Endothelial cell of umbilical vein (primary cell): ENCODE measurements around the gene AGK. TPM values are rescaled to one million over a fixed set of nuclear protein-coding genes. Genes with fewer than 3 reads are reported as not detected.

ENCODE experiments used
- BruUV-seq: library from RNA; stranded (reverse); fragments of 400-500 nt; replicated peaks from 2 replicates; lab custom pipeline; 2021; lab: Mats Ljungman, UMichigan
- CTCF ChIA-PET: fragments of 300-600, 350-600 bp; sonication (Branson Sonifier 250); formaldehyde crosslinking; loops from one replicate; lab custom pipeline; 2021; ENCODE audit warnings: antibody characterized with exemption, inconsistent platforms; lab: Charles Lee
- POLR2A ChIA-PET: fragments of 300-600, 350-600 bp; sonication (Branson Sonifier 250); formaldehyde crosslinking; loops from one replicate; lab custom pipeline; 2021; ENCODE audit warnings: antibody characterized with exemption, inconsistent platforms; lab: Charles Lee
- DNase-seq: peaks from one replicate; pipeline ENCODE4 v3.0.0-alpha.2; 2011; ENCODE audit warnings: low read depth, low spot score
- FAIRE-seq: peaks from 2 replicates; lab custom pipeline; 2011; peaks lifted over from hg19 to GRCh38; lab: Jason Lieb, UNC
- H2AFZ ChIP-seq: 2 replicates; pipeline ENCODE4 v1.6.0; 2012; ENCODE audit warnings: low read depth, low read length, control low read depth, inconsistent platforms
- H3K27ac ChIP-seq: 2 replicates; pipeline ENCODE4 v1.5.1; 2011; ENCODE audit warnings: low read depth, mild to moderate bottlenecking, control low read depth, low read length, moderate library complexity; ENCODE audit not compliant: insufficient read depth
- H3K27me3 ChIP-seq, 2 experiments: 2 replicates each; pipeline versions ENCODE4 v1.6.0 to v1.6.1; 2011; ENCODE audit warnings: low read length in 2 of 2, mixed read lengths in 1 of 2; ENCODE audit not compliant: control insufficient read depth in 2 of 2, insufficient read depth in 2 of 2
- H3K36me3 ChIP-seq, 2 experiments: 2 replicates in 1 of 2; 3 replicates in 1 of 2; pipeline ENCODE4 v1.5.1; 2011; ENCODE audit warnings: low read length in 2 of 2, mild to moderate bottlenecking in 1 of 2, moderate library complexity in 1 of 2; ENCODE audit not compliant: control insufficient read depth in 2 of 2, insufficient read depth in 2 of 2; ENCODE audit errors: extremely low read depth in 1 of 2
- H3K4me1 ChIP-seq: 3 replicates; pipeline ENCODE4 v1.5.1; 2011; ENCODE audit warnings: mild to moderate bottlenecking, low read length; ENCODE audit not compliant: control insufficient read depth, insufficient read depth; ENCODE audit errors: extremely low read depth
- H3K4me2 ChIP-seq: 2 replicates; pipeline ENCODE4 v1.6.1; 2011; ENCODE audit warnings: low read length, control low read depth, mixed read lengths; ENCODE audit not compliant: insufficient read depth
- H3K4me3 ChIP-seq, 3 experiments: fragments of 200-600 bp in 1 of 3; sonication (generic), shearing (Covaris generic) in 1 of 3; replicated peaks in 1 of 3; 2 replicates each; pipeline ENCODE4 v1.5.1; 2011 to 2016; ENCODE audit warnings: control low read depth in 3 of 3, low read length in 3 of 3, mild to moderate bottlenecking in 2 of 3, inconsistent platforms in 1 of 3, low read depth in 1 of 3, moderate library complexity in 1 of 3; ENCODE audit not compliant: insufficient read depth in 1 of 3
- H3K79me2 ChIP-seq: 2 replicates; pipeline ENCODE4 v1.6.0; 2012; ENCODE audit warnings: low read length, inconsistent platforms; ENCODE audit not compliant: control insufficient read depth, insufficient read depth
- H3K9ac ChIP-seq: replicated peaks from 2 replicates; pipeline ENCODE3; 2011; ENCODE audit warnings: low read length, control low read depth; ENCODE audit not compliant: insufficient read depth; ENCODE audit errors: extremely low read depth
- H3K9me1 ChIP-seq: replicated peaks from 3 replicates; pipeline ENCODE4 v1.6.0; 2011; ENCODE audit warnings: mild to moderate bottlenecking, low read length; ENCODE audit not compliant: control insufficient read depth, insufficient read depth; ENCODE audit errors: extremely low read depth
- H3K9me3 ChIP-seq: replicated peaks from 2 replicates; pipeline ENCODE4 v1.5.1; 2012; ENCODE audit warnings: low read length, inconsistent platforms; ENCODE audit not compliant: control insufficient read depth, insufficient read depth
- H4K20me1 ChIP-seq: replicated peaks from 2 replicates; pipeline ENCODE3; 2011; ENCODE audit warnings: mild to moderate bottlenecking, low read length; ENCODE audit not compliant: control insufficient read depth, insufficient read depth; ENCODE audit errors: extremely low read depth
- CTCF ChIP-seq, 2 donors: IDR thresholded peaks; 1 replicate in 1 of 2; 2 replicates in 1 of 2; pipeline ENCODE4 v1.5.1; 2011; ENCODE audit warnings: low read length in 2 of 2, mild to moderate bottlenecking in 2 of 2, moderate library complexity in 2 of 2, control low read depth in 1 of 2, inconsistent platforms in 1 of 2, low read depth in 1 of 2; ENCODE audit not compliant: insufficient read depth in 1 of 2; ENCODE audit errors: extremely low read depth in 1 of 2
- EZH2 ChIP-seq: IDR thresholded peaks from 2 replicates; pipeline ENCODE4 v1.6.1; 2012; ENCODE audit warnings: borderline replicate concordance, low read depth, mild to moderate bottlenecking, moderate library complexity, low read length, inconsistent platforms; ENCODE audit not compliant: severe bottlenecking
- FOS ChIP-seq: IDR thresholded peaks from 2 replicates; pipeline ENCODE4 v1.6.1; 2011; ENCODE audit warnings: mild to moderate bottlenecking, low read length, moderate library complexity, borderline replicate concordance; ENCODE audit not compliant: insufficient read depth
- GATA2 ChIP-seq: IDR thresholded peaks from 2 replicates; pipeline ENCODE4 v1.7.0; 2011; ENCODE audit warnings: low read depth, mild to moderate bottlenecking, moderate library complexity, mixed read lengths, low read length; ENCODE audit not compliant: insufficient read length, insufficient read depth
- JUN ChIP-seq: IDR thresholded peaks from 2 replicates; pipeline ENCODE4 v1.6.1; 2011; ENCODE audit warnings: borderline replicate concordance, low read depth; ENCODE audit not compliant: insufficient read length, insufficient read depth
- MAX ChIP-seq: IDR thresholded peaks from 2 replicates; pipeline ENCODE4 v1.6.1; 2011; ENCODE audit not compliant: insufficient read depth, insufficient read length
- MYC ChIP-seq: IDR thresholded peaks from one replicate; pipeline ENCODE4 v1.6.1; 2011; ENCODE audit warnings: mild to moderate bottlenecking, low read depth, low read length
- POLR2A ChIP-seq: IDR thresholded peaks from 2 replicates; pipeline ENCODE4 v1.6.1; 2012; ENCODE audit warnings: low read depth, mild to moderate bottlenecking, control low read depth, low read length
- POLR2AphosphoS5 ChIP-seq: IDR thresholded peaks from 2 replicates; pipeline ENCODE4 v1.6.1; 2012; ENCODE audit warnings: low read depth, mild to moderate bottlenecking, control low read depth, low read length, moderate library complexity; ENCODE audit not compliant: insufficient read depth
- dilution Hi-C: fragments of 300-500 bp; cut with MboI; formaldehyde crosslinking; loops from one replicate; pipeline ENCODE4 v1.15.0; 2019; ENCODE audit warnings: low sequenced_read_pairs; ENCODE audit not compliant: extremely low pct_ligation_motif_present
- intact Hi-C: fragments of 100-400 bp; cut with micrococcal nuclease; formaldehyde crosslinking; loops from one replicate; pipeline ENCODE4 v1.10.0; 2022
- polyA plus RNA-seq, 4 experiments: library from polyadenylated mRNA; depleted of rRNA in 3 of 4; stranded (reverse) in 3 of 4; unstranded in 1 of 4; fragments of >200 nt; gene quantifications; 2 replicates each; pipeline versions ENCODE4 v1.2.1 to v1.2.3, GENCODE V29; 2011 to 2012; ENCODE audit warnings: missing spikeins in 1 of 4
- total RNA-seq: library from RNA; stranded (reverse); gene quantifications from 2 replicates; pipeline ENCODE4 v1.2.3, GENCODE V29; 2021

Gene AGK
- total and polyA plus RNA-seq, 2 donors (not counting 3 experiments of a cell fraction or from before 2014, with no cell fraction given), result 23.6 to 34.3 TPM

DNA sequence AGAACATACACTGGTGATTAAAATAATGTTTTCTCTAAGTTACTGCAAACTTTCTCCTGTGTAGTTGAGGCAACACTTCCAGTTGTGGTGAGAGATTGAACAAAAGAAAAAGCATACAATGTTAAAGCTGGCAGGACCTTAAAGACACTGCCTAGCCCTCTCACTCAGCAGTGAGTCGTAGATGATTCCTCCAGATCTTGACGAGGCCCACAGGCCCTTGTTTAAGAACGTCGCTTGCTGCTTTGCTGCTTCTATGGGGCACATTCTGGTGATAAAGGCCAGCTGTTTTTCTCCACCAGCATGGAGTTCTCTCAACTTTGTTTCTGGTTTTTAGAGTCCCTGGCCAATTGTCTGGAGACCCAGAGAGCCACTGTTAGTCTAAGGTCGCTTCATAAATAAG, 153.5 kb downstream of the AGK start:
- DNase-seq (no peak), FAIRE-seq (no peak)
- no peaks in the 10 kb centered on the region for H3K9me1 ChIP-seq
- peaks cover 10 to 18% of the 10 kb centered on the region in 2 experiments for H3K27me3 ChIP-seq
- no peak overlapping the region for H2AFZ ChIP-seq
- dilution Hi-C loops, result no loop called here
- ChIA-PET CTCF (no interaction called here), POLR2A (no interaction called here)
- no peak overlapping the region for H3K4me2 ChIP-seq
- peaks cover 10% of the 10 kb centered on the region for H3K4me1 ChIP-seq
- no peaks in the 10 kb centered on the region for H3K9me3 ChIP-seq
- BruUV-seq, result no TSS peak
- H3K4me3 ChIP-seq, result no peak overlapping the region
- H3K79me2 ChIP-seq, result peaks cover 9% of the 10 kb centered on the region
- intact Hi-C loops, result no loop called here
- H3K9ac ChIP-seq, result no peak overlapping the region
- no peak for TF ChIP-seq MYC
- TF ChIP-seq POLR2A, result no peak
- no peak for TF ChIP-seq JUN
- no peak for TF ChIP-seq FOS
- TF ChIP-seq POLR2AphosphoS5, result no peak
- TF ChIP-seq GATA2, result no peak
- no peak for TF ChIP-seq EZH2
- no peak for TF ChIP-seq CTCF (IDR thresholded peaks at IDR 0.05; ENCODE audit: extremely low read depth in 1 of 2, insufficient read depth in 1 of 2, low read depth in 1 of 2, low read length in 2 of 2)
- no peak for TF ChIP-seq MAX
- no peaks in the 10 kb centered on the region for H3K36me3 ChIP-seq
- H3K27ac ChIP-seq, result no peak overlapping the region
- H4K20me1 ChIP-seq, result no peaks in the 10 kb centered on the region

Other genes with a start within 250 kb of the AGK start
- gene DENND11, start 150.8 kb downstream of the AGK start, total RNA-seq, result 25.9 and 35.0 TPM in 2 replicates
- gene DENND11, start 150.8 kb downstream of the AGK start, polyA plus RNA-seq, result 11.6 and 14.7 TPM in 2 replicates
- gene WEE2, start 156.9 kb downstream of the AGK start, total RNA-seq, result not detected in 2 replicates
- not detected in 2 replicates for gene WEE2, start 156.9 kb downstream of the AGK start, polyA plus RNA-seq
- gene SSBP1, start 186.9 kb downstream of the AGK start, total RNA-seq, result 164 and 169 TPM in 2 replicates
- 60.0 and 77.9 TPM in 2 replicates for gene SSBP1, start 186.9 kb downstream of the AGK start, polyA plus RNA-seq
- 1.3 and 2.0 TPM in 2 replicates for gene TAS2R3, start 212.7 kb downstream of the AGK start, total RNA-seq
- gene TAS2R3, start 212.7 kb downstream of the AGK start, polyA plus RNA-seq, result 0.08 TPM in 2 replicates
- 0.88 and 1.4 TPM in 2 replicates for gene TAS2R4, start 225.3 kb downstream of the AGK start, total RNA-seq
- 0.18 and 0.30 TPM in 2 replicates for gene TAS2R4, start 225.3 kb downstream of the AGK start, polyA plus RNA-seq
- gene TAS2R5, start 238.8 kb downstream of the AGK start, total RNA-seq, result 0.85 and 2.0 TPM in 2 replicates
- gene TAS2R5, start 238.8 kb downstream of the AGK start, polyA plus RNA-seq, result 1.3 and 1.6 TPM in 2 replicates